H9 (cell line): Measurements from ENCODE around the gene CAMTA1. TPM values are rescaled to one million over a fixed set of nuclear protein-coding genes. Genes with fewer than 3 reads are reported as not detected.

Source experiments
- DNase-seq: peaks from one replicate; pipeline ENCODE4 v3.0.0-alpha.2; 2017
- H2AFZ ChIP-seq: one replicate; pipeline ENCODE4 v1.6.1; 2013; ENCODE audit warnings: mild to moderate bottlenecking, low read length, control low read depth, moderate library complexity
- H2AK5ac ChIP-seq: 2 replicates; pipeline ENCODE4 v1.6.1; 2013; ENCODE audit warnings: low read length, control low read depth, mixed read lengths; ENCODE audit not compliant: insufficient read length
- H2BK120ac ChIP-seq: one replicate; pipeline ENCODE4 v1.6.1; 2013; ENCODE audit warnings: low read depth, mild to moderate bottlenecking, low read length, control low read depth, inconsistent platforms; ENCODE audit not compliant: poor library complexity, severe bottlenecking
- H2BK12ac ChIP-seq: 2 replicates; pipeline ENCODE4 v1.6.1; 2013; ENCODE audit warnings: low read length, control low read depth, mixed read lengths, low read depth; ENCODE audit not compliant: insufficient read length
- H2BK15ac ChIP-seq: 2 replicates; pipeline ENCODE4 v1.6.1; 2013; ENCODE audit warnings: low read depth, low read length, control low read depth
- H2BK20ac ChIP-seq: one replicate; pipeline ENCODE4 v1.6.1; 2013; ENCODE audit warnings: low read depth, mild to moderate bottlenecking, low read length, control low read depth, inconsistent platforms; ENCODE audit not compliant: poor library complexity, severe bottlenecking
- H2BK5ac ChIP-seq: 2 replicates; pipeline ENCODE4 v1.6.1; 2013; ENCODE audit warnings: low read length, control low read depth, mixed read lengths; ENCODE audit not compliant: insufficient read length
- H3K14ac ChIP-seq: 2 replicates; pipeline ENCODE4 v1.6.1; 2013; ENCODE audit warnings: low read length, control low read depth; ENCODE audit not compliant: insufficient read depth
- H3K18ac ChIP-seq: 2 replicates; pipeline ENCODE4 v1.6.1; 2013; ENCODE audit warnings: low read depth, mild to moderate bottlenecking, mixed read lengths, low read length, control low read depth; ENCODE audit not compliant: insufficient read length
- H3K23ac ChIP-seq: 2 replicates; pipeline ENCODE4 v1.6.1; 2013; ENCODE audit warnings: low read length, control low read depth, mixed read lengths, low read depth; ENCODE audit not compliant: insufficient read length
- H3K23me2 ChIP-seq: 2 replicates; pipeline ENCODE4 v1.6.1; 2013; ENCODE audit warnings: low read depth, mild to moderate bottlenecking, mixed read lengths, low read length, control low read depth; ENCODE audit not compliant: insufficient read length, poor library complexity, severe bottlenecking
- H3K27ac ChIP-seq: 2 replicates; pipeline ENCODE4 v1.5.1; 2013; ENCODE audit warnings: low read length, control low read depth, mixed read lengths, low read depth; ENCODE audit not compliant: insufficient read length
- H3K27me3 ChIP-seq: 2 replicates; pipeline ENCODE4 v1.6.1; 2013; ENCODE audit warnings: low read length, control low read depth, inconsistent platforms; ENCODE audit not compliant: insufficient read depth
- H3K4ac ChIP-seq: 2 replicates; pipeline ENCODE4 v1.6.1; 2013; ENCODE audit warnings: low read depth, mild to moderate bottlenecking, control low read depth, inconsistent platforms, low read length, moderate library complexity
- H3K4me1 ChIP-seq: 2 replicates; pipeline ENCODE4 v1.6.1; 2013; ENCODE audit warnings: low read length, control low read depth, inconsistent platforms; ENCODE audit not compliant: insufficient read depth
- H3K4me2 ChIP-seq: 2 replicates; pipeline ENCODE4 v1.6.1; 2013; ENCODE audit warnings: low read length, control low read depth, mixed read lengths; ENCODE audit not compliant: insufficient read length, insufficient read depth
- H3K56ac ChIP-seq: 2 replicates; pipeline ENCODE4 v1.6.1; 2013; ENCODE audit warnings: low read depth, mild to moderate bottlenecking, mixed read lengths, low read length, control low read depth; ENCODE audit not compliant: insufficient read length
- H3K79me1 ChIP-seq: 2 replicates; pipeline ENCODE4 v1.6.1; 2013; ENCODE audit warnings: low read depth, mild to moderate bottlenecking, moderate library complexity, low read length, control low read depth, inconsistent platforms; ENCODE audit not compliant: insufficient read depth, poor library complexity, severe bottlenecking
- H3K79me2 ChIP-seq: 2 replicates; pipeline ENCODE4 v1.6.1; 2013; ENCODE audit warnings: low read length, control low read depth, inconsistent platforms; ENCODE audit not compliant: insufficient read depth
- H3K9ac ChIP-seq: 2 replicates; pipeline ENCODE4 v1.6.1; 2013; ENCODE audit warnings: low read length, control low read depth, mixed read lengths; ENCODE audit not compliant: insufficient read length; ENCODE audit errors: extremely low read depth
- H3K9me3 ChIP-seq: one replicate; pipeline ENCODE4 v1.6.1; 2013; ENCODE audit warnings: low read depth, low read length, inconsistent platforms; ENCODE audit not compliant: control insufficient read depth
- H3T11ph ChIP-seq: one replicate; pipeline ENCODE4 v1.6.1; 2013; ENCODE audit warnings: mild to moderate bottlenecking, low read length, control low read depth, inconsistent platforms
- H4K20me1 ChIP-seq: one replicate; pipeline ENCODE4 v1.6.1; 2013; ENCODE audit not compliant: control insufficient read depth, insufficient read length, insufficient read depth
- H4K5ac ChIP-seq: 2 replicates; pipeline ENCODE4 v1.6.1; 2013; ENCODE audit warnings: low read depth, mild to moderate bottlenecking, mixed read lengths, low read length, control low read depth; ENCODE audit not compliant: insufficient read length
- H4K8ac ChIP-seq: replicated peaks from 2 replicates; pipeline ENCODE4 v1.6.1; 2013; ENCODE audit warnings: low read length, control low read depth, mixed read lengths, low read depth; ENCODE audit not compliant: insufficient read length
- H4K91ac ChIP-seq: 2 replicates; pipeline ENCODE4 v1.6.1; 2013; ENCODE audit warnings: low read depth, mild to moderate bottlenecking, moderate library complexity, mixed read lengths, low read length, control low read depth; ENCODE audit not compliant: insufficient read length
- H3K27ac Mint-ChIP-seq, 3 experiments: 2 replicates in 2 of 3; 3 replicates in 1 of 3; pipeline ENCODE4 v1.8.0; 2020 to 2021; ENCODE audit warnings: mixed read lengths in 3 of 3, mild to moderate bottlenecking in 1 of 3, moderate library complexity in 1 of 3
- H3K27me3 Mint-ChIP-seq: 2 replicates; pipeline ENCODE4 v1.8.0; 2021; ENCODE audit warnings: low read depth, mild to moderate bottlenecking, moderate library complexity, mixed read lengths
- H3K36me3 Mint-ChIP-seq, 3 experiments: 2 replicates in 2 of 3; 3 replicates in 1 of 3; pipeline ENCODE4 v1.8.0; 2020 to 2021; ENCODE audit warnings: low read depth in 3 of 3, mixed read lengths in 3 of 3; ENCODE audit not compliant: insufficient read depth in 1 of 3
- H3K4me1 Mint-ChIP-seq, 2 experiments: 2 replicates each; pipeline ENCODE4 v1.8.0; 2020; ENCODE audit warnings: mixed read lengths in 2 of 2
- H3K4me3 Mint-ChIP-seq, 2 experiments: 2 replicates in 1 of 2; 3 replicates in 1 of 2; pipeline ENCODE4 v1.8.0; 2020 to 2021; ENCODE audit warnings: mild to moderate bottlenecking in 2 of 2, mixed read lengths in 2 of 2, moderate library complexity in 1 of 2
- H3K9me3 Mint-ChIP-seq, 2 experiments: 2 replicates in 1 of 2; 3 replicates in 1 of 2; pipeline ENCODE4 v1.8.0; 2020; ENCODE audit warnings: mild to moderate bottlenecking in 2 of 2, mixed read lengths in 2 of 2, moderate library complexity in 1 of 2
- CTCF ChIP-seq: fragments of 200-600 bp; sonication (generic); conservative IDR thresholded peaks from 3 replicates; pipeline ENCODE4 v1.8.0; 2021; ENCODE audit warnings: antibody characterized with exemption, mild to moderate bottlenecking
- WGBS: extraction: QIAGEN DNeasy Blood & Tissue Kit; methylation state at CpG from one replicate; pipeline ENCODE4 v1.1.7; 2013; ENCODE audit warnings: missing lambda C conversion rate, low lambda C conversion rate, mixed read lengths; ENCODE audit not compliant: insufficient read length; ENCODE audit errors: extremely low coverage; 5-methylcytosine and 5-hydroxymethylcytosine counted together
- total RNA-seq: library from RNA; stranded (reverse); gene quantifications from 2 replicates; pipeline ENCODE4 v1.2.1, GENCODE V29; 2021

CAMTA1 gene
- total RNA-seq, 1 experiment from 2014 or later: 115 TPM

GRCh38 chr1:7659514-7659913, 874.3 kb downstream of the CAMTA1 start:
- Histone ChIP-seq H3K79me2 (no peaks in the 10 kb centered on the region), H2BK12ac (no peak overlapping the region), H3K56ac (no peak overlapping the region), H2AK5ac (no peak overlapping the region), H3K4me2 (no peak overlapping the region), H3K9me3 (no peaks in the 10 kb centered on the region), H4K20me1 (no peaks in the 10 kb centered on the region), H3K23me2 (no peaks in the 10 kb centered on the region), H3K18ac (no peak overlapping the region), H3K27me3 (no peaks in the 10 kb centered on the region), H2BK15ac (no peak overlapping the region), H3K14ac (no peak overlapping the region), H3K79me1 (no peaks in the 10 kb centered on the region), H3T11ph (no peak overlapping the region), H3K9ac (no peak overlapping the region), H4K5ac (no peak overlapping the region), H2AFZ (no peak overlapping the region), H3K27ac (no peak overlapping the region), H4K91ac (no peak overlapping the region), H3K4ac (no peak overlapping the region), H3K23ac (no peak overlapping the region), H4K8ac (no peak overlapping the region), H2BK5ac (no peak overlapping the region), H2BK20ac (no peak overlapping the region), H2BK120ac (no peak overlapping the region), H3K4me1 (no peaks in the 10 kb centered on the region)
- H3K36me3 Mint-ChIP-seq: peaks cover 0 to 2% (median 0%) of the 10 kb centered on the region in 3 experiments; a peak in 2 of 7 replicates
- peaks cover 0 to 8% of the 10 kb centered on the region in 2 experiments; a peak in 2 of 4 replicates for H3K4me1 Mint-ChIP-seq
- H3K27me3 Mint-ChIP-seq: no peaks in the 10 kb centered on the region
- no peak for DNase-seq
- TF ChIP-seq CTCF: no peak
- H3K9me3 Mint-ChIP-seq: no peaks in the 10 kb centered on the region; a peak in 2 of 5 replicates
- no CpG with 5 or more reads among the region's 6 CpGs for whole genome bisulfite sequencing
- no peak overlapping the region for H3K4me3 Mint-ChIP-seq
- no peak overlapping the region for H3K27ac Mint-ChIP-seq
